ENCODE results near the gene LRPAP1.
"Not testable (repeated sequence)": the region's sequence is repeated elsewhere in the genome, so short reads cannot be mapped to it uniquely, and the experiment has no call there.

Gene LRPAP1

GRCh38 chr4:3557676-3558513 is 25.7 kb upstream of the LRPAP1 start:
- DNase-seq (ENCODE audit: low spot score); in situ Hi-C loops (cut with MboI; ENCODE audit: low pct_unique_long_range_greater_than_20kb, low sequenced_read_pairs, unreplicated experiment): not testable (repeated sequence)

- DNase-seq (ENCODE audit: low spot score); in situ Hi-C loops (cut with MboI; ENCODE audit: low pct_unique_long_range_greater_than_20kb, low sequenced_read_pairs, unreplicated experiment): not testable (repeated sequence)
Observed at GRCh38 chr4:3557088-3557492, 24.9 kb upstream of the LRPAP1 start.

DNA sequence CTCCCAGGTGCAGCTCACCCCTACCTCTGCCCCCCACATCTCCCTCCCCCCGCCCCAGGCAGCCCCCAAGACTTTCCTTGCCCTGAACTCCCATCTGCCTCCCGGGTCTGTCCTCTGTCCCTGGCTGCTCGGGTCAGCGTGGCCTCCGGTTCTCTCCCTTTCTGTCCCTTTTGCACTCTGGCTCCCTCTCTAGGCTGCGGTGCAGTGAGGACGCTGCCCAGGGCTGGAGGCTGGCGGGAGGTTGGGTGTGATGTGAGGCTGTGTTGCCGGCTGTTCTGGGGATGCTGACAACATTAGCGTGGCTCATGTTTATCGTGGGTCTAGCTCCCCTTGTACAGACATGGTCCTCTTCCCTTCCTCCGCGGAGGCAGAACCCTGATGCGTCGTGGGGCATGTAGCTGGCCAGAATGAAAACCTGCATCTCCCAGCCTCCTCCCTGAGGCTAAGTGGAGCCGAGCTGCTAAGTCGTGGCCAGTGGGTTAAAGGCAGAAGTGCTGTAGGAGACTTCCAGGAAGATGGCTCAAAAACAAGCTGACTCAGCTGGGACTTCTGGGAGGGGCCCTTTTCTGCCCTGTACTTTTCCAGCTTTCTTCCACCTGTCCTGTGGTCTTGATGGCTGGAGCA is 24.1 kb upstream of the LRPAP1 start:
- in situ Hi-C loops (cut with MboI; ENCODE audit: low pct_unique_long_range_greater_than_20kb, low sequenced_read_pairs, unreplicated experiment); DNase-seq (ENCODE audit: low spot score): not testable (repeated sequence)

GRCh38 chr4:3555459-3556070 is 23.3 kb upstream of the LRPAP1 start:
- in situ Hi-C loops (cut with MboI; ENCODE audit: low pct_unique_long_range_greater_than_20kb, low sequenced_read_pairs, unreplicated experiment); DNase-seq (ENCODE audit: low spot score): not testable (repeated sequence)

DNA sequence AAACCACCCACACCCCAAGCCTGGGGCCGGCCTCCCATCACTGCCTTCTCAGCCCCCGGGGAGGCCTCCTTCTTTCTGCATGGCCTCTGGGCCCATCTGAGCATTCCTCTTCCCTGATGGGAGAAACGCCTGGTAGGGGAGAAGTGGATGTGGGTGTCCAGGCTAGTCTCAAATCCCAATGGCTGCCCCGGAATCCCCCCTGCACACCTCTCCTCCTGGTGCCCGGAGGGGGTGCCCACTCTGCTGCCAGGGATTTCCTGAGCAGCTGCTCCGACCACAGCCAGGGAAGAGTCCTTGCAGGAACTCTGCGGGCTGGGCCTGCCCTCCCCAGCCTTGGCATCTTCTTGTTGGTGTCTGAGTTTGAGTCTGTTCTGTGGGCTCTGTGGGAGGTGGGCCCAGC is 19.1 kb upstream of the LRPAP1 start:
- DNase-seq (ENCODE audit: low spot score); in situ Hi-C loops (cut with MboI; ENCODE audit: low pct_unique_long_range_greater_than_20kb, low sequenced_read_pairs, unreplicated experiment): not testable (repeated sequence)

- not testable (repeated sequence) for DNase-seq (ENCODE audit: low spot score)
Observed at GRCh38 chr4:3550792-3551325, 18.6 kb upstream of the LRPAP1 start.

DNA sequence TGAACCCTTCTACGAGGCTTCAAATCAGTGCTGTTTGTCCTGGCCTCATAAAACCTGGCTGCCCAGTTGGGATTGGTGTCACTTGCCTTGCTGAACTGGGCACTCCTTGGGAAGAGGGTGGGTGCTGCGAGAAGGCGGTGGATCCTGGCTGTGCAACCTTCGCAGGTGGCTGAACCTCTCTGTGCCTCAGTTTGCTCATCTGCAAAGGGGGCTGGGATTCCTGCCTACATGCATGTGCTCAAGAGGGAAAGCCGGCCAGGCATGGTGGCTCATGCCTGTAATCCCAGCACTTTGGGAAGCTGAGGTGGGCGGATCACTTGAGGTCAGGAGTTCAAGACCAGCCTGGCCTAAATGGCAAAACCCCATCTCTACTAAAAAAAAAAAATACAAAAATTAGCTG is 17.8 kb upstream of the LRPAP1 start:
- in situ Hi-C loops (cut with MboI; ENCODE audit: low pct_unique_long_range_greater_than_20kb, low sequenced_read_pairs, unreplicated experiment); DNase-seq (ENCODE audit: low spot score): not testable (repeated sequence)

More at GRCh38 chr4:3550792-3551325, 18.6 kb upstream of the LRPAP1 start:
- in situ Hi-C loops (cut with MboI; ENCODE audit: low pct_unique_long_range_greater_than_20kb, low sequenced_read_pairs, unreplicated experiment): not testable (repeated sequence)

DNA sequence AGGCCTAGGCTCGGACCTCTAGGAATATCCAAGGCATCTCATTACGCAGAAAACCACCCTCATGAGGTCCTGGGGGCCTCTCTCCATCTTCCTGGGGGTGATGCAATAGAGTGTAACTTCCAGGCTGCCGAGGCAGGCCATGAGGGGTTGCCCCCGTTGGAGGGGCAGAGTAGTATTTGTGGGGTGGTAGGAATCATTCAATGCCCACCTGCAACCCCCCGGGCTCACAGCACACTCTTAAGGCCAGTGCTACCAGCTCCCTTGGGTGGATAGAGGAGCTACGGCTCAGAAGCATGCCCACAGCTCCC is 17.4 kb upstream of the LRPAP1 start:
- DNase-seq (ENCODE audit: low spot score); in situ Hi-C loops (cut with MboI; ENCODE audit: low pct_unique_long_range_greater_than_20kb, low sequenced_read_pairs, unreplicated experiment): not testable (repeated sequence)

GRCh38 chr4:3548991-3549693 is 16.9 kb upstream of the LRPAP1 start:
- DNase-seq (ENCODE audit: low spot score); in situ Hi-C loops (cut with MboI; ENCODE audit: low pct_unique_long_range_greater_than_20kb, low sequenced_read_pairs, unreplicated experiment): not testable (repeated sequence)

- DNase-seq (ENCODE audit: low spot score); in situ Hi-C loops (cut with MboI; ENCODE audit: low pct_unique_long_range_greater_than_20kb, low sequenced_read_pairs, unreplicated experiment): not testable (repeated sequence)
Observed at GRCh38 chr4:3546721-3547120, 14.5 kb upstream of the LRPAP1 start.

DNA sequence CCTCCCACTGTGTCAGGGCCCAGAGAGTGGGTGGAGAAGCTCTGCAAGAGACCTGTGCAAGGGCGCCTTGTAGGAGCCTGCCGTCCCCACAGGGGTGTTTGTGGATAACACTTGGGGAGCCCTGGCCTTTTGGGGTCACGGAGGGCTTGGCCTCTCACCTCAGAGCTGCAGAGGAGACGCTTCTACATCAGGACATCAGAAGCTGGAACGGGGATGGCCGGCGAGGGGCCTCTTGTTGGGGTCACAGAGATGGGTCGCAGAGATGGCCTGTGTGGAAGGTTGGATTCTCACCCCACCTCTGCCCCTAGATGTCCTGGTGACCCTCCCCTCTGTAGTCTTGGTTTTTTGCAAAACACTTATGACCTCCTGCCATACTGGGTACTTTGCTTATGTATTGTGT is 13.1 kb upstream of the LRPAP1 start:
- in situ Hi-C loops (cut with MboI; ENCODE audit: low pct_unique_long_range_greater_than_20kb, low sequenced_read_pairs, unreplicated experiment); DNase-seq (ENCODE audit: low spot score): not testable (repeated sequence)

DNA sequence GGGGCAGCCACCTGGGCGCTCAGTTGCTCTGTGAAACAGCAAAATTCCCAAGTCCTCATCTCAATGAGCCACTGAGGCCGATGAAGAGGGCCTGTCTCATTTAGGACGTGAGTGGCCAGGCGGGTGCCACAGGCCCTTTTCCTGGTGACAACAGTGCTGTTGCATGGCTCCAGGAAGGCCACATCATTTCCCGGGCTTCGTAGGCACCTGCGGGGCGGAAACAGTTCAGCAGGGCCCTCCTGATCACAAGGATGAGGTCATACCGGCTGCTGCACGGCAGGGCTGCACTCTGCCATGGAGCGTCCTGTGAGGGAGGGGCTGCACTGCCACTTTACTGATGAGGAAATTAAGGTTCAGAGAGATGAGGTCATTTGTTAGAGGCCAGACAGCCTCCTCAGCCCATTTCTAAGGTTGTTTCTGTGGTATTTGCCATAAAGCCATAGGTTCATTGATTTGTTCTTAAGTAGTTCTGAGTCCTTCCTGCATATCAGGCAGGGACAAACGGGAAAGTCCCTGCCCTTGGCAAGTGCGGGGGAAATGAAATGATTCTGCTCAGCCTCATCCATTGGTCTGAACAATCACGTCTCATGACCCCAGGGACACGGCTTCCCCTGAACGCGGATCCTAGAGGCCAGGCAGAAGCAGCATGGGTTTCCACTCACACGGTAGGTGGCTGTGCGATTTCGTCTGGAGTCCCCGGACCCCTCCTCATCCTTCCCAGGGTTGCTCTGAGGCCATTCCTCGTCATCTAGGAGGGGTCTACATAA is 12.2 kb upstream of the LRPAP1 start:
- DNase-seq (ENCODE audit: low spot score); in situ Hi-C loops (cut with MboI; ENCODE audit: low pct_unique_long_range_greater_than_20kb, low sequenced_read_pairs, unreplicated experiment): not testable (repeated sequence)

DNA sequence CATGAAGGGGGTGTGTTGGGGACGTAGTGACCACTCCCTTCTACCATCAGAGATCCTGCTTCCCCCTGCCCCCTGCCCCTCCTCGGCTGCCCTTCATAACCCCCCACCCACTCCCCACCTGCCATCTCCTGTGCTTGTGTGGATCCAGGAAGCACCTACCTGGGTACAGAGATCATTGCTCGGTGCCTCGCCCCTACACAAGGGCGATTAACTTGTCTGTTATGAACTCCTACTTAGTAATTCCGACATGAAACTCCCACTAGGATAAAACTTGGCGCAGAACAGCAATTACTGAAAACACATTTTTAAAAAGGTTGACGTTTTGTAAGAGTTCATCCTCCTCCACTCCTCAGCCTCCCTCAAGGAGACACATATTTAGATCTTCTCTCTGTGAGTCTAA is 11.2 kb upstream of the LRPAP1 start:
- DNase-seq (ENCODE audit: low spot score); in situ Hi-C loops (cut with MboI; ENCODE audit: low pct_unique_long_range_greater_than_20kb, low sequenced_read_pairs, unreplicated experiment): not testable (repeated sequence)

DNA sequence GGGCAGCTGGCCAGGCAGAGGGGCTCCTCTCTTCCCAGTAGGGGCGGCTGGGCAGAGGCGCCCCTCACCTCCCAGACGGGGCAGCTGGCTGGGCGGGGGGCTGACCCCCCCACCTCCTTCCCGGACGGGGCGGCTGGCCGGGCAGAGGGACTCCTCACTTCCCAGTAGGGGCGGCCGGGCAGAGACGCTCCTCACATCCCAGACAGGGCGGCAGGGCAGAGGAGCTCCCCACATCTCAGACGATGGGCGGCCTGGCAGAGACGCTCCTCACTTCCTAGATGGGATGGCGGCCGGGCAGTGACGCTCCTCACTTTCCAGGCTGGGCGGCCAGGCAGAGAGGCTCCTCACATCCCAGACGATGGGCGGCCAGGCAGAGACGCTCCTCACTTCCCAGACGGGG is 6.7 kb upstream of the LRPAP1 start:
- in situ Hi-C loops (cut with MboI; ENCODE audit: low pct_unique_long_range_greater_than_20kb, low sequenced_read_pairs, unreplicated experiment); DNase-seq (ENCODE audit: low spot score): not testable (repeated sequence)

DNA sequence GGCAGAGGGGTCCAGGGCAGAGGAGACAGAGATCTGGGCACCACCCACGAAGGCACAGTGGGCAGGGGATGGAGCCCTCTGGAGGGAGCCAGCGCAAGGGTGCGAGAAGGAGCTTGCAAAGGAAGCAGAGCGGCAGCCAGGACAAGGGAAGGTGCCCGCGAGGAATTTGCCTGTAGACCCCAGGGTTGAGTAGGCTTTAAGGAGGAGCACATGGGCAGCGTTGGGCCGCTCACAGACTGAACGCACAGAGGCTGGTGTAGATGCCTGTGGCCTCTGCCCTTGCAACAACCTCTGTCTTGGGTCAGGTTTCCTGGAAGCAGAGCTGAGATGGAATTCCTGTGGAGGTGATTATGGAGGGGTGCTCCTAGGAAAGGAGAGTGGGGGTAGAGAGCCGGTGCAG is 3.6 kb upstream of the LRPAP1 start:
- in situ Hi-C loops (cut with MboI; ENCODE audit: low pct_unique_long_range_greater_than_20kb, low sequenced_read_pairs, unreplicated experiment); DNase-seq (ENCODE audit: low spot score): not testable (repeated sequence)

Measured in GM13977 (cell line).